HG03060 (cell line): Measurements from ENCODE around the gene SLC22A2.
A peak's percentile ranks its signal among the peaks of the same experiment; 100 is the strongest.
"Not testable (repeated sequence)": the region's sequence is repeated elsewhere in the genome, so short reads cannot be mapped to it uniquely, and the experiment has no call there.

Experiments used
- ATAC-seq: cut with Tn5 transposase; IDR thresholded peaks from one replicate; pipeline ENCODE4 v1.9.1; 2021; ENCODE audit warnings: low read depth, moderate number of reproducible peaks; ENCODE audit not compliant: unreplicated experiment

SLC22A2 gene

DNA sequence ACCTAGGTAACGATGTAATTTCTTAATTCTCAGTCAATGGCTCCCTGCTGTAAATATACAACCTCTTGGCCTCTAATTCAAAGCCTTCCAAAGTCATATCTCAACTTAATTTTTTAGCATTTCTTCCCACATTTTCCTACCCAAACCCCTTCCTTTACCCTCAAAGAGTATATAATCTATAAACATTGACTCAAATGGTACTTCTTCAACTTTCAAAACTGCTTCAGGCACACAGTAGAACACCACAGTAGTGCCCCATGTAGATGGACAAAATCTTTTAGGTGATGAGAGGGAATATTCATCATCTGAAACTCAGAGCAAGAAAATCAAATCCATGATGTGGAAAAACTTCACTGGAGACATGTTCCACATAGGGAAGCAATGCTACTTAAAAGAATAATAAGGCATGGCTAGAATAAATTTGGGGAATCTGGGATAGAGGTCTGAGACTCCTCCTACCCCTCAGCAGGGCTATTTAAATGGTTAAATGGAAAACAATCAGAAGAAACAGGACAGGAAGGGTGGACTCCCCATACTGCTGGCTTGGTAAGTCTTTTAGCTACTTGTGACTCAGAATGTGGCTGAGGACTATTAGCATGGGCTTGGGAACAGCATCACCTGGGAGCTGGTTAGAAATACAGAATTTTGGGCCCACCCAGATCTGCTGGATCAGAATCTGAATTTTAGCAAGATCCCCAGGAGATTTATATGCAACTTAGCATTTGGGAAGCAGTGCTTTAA, 6.4 kb downstream of the SLC22A2 start:
- ATAC-seq = no peak

GRCh38 chr6:160249671-160250070, 8.9 kb downstream of the SLC22A2 start:
- ATAC-seq = no peak

DNA sequence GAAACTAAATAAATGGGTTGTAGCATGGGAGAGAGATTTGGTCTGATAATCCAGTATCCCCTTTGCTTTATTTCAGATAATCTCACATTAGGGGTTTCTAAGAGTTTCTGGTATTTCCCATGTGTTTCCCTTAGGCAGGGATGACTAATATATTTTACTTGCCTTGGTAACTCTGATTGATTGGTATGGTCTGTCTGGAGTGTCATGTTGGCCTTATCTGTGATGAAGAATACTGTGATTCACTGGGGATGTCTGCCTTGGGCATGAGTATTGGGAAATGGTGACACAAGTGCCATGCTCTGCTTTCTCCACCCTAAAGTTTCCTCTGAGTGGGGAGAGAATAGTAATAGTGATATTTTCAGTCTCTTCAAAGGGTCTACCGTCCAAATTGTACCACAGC, 10.1 kb downstream of the SLC22A2 start:
- no peak for ATAC-seq

DNA sequence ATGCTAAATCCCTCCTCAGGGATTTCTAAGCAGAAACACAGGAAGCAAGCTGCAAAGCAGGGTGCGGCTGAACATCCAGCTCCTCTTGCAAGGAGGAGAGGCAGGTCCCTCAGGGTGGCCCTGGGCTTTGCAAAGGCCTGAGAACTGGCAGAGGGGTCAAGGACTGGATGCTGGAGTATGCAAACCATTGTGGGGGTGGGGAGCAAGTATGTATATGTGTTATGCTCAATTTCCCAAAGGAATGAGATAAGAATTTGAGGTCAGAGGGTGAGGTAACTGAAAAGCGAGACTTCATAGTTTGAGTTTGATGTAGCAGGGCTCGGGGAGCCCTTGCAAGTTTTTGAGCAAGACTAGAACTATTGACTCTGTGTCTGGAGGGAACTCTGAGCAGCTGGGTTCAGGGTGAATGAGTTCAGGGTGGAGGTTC, 11.2 kb downstream of the SLC22A2 start:
- ATAC-seq = no peak

GRCh38 chr6:160240691-160241084, 17.9 kb downstream of the SLC22A2 start:
- ATAC-seq = no peak

DNA sequence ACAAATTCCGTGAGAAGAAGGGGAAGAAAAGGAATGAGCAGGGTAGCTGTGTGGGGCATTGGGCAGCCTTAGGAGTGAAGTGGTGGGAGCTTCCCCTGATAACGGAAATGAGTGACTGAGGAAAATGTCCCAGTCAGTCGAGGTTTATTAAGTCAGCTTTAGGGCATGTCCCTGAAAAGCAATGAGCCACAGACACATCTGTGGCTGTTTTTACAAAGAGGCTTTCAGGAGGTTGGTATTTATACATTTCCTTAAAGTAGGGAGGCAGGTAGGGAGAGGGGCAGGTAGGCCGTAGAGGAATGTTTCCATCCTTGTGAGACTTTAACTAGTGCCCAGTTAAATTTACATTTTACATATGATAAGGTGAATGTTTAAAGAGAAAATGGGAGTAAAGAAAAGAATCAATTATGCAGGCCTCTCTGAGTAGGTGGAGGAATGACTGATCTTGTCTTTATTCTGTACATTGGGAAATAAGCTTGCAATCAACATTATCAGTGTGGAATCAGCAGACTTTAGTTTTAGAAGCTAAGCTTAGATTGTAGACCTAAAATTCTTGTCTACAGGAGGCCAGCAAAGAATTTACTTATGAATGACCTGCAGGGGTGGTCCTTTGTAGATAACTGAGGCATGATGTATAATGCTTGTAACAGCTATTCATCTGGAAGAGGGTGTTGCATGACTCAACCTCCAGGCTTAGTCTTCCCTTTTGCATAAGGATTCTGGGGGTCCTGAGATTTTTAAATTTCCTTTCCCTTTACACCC, 18.5 kb downstream of the SLC22A2 start:
- ATAC-seq = no peak

GRCh38 chr6:160238761-160239751, 19.6 kb downstream of the SLC22A2 start:
- no peak for ATAC-seq

- ATAC-seq = no peak
Measured at GRCh38 chr6:160238278-160238711, 20.3 kb downstream of the SLC22A2 start.

GRCh38 chr6:160237597-160238275, 20.9 kb downstream of the SLC22A2 start:
- ATAC-seq = not testable (repeated sequence)

- not testable (repeated sequence) for ATAC-seq
Measured at GRCh38 chr6:160236235-160236872, 22.3 kb downstream of the SLC22A2 start.

DNA sequence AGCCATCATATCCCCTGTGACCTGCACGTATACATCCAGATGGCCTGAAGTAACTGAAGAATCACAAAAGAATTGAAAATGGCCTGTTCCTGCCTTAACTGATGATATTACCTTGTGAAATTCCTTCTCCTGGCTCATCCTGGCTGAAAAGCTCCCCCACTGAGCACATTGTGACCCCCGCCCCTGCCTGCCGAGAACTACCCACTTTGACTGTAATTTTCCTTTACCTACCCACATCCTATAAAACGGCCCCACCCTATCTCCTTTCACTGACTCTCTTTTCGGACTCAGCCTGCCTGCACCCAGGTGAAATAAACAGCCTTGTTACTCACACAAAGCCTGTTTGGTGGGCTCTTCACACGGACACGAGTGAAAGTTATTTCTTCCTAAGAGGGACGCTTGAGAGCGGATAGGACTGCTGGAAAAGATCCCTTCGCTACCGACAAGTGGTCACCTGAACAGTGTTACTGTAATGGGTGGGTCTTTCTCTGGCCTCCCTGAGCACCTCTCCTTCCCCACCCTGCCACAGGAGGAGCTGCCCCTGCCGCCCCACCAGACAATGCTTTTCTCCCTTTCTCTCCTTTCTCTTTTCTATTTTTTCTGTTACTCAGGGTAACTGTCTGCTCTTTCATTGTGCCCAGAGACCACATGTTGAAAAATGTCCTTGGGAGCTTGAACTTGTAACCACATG, 24.5 kb downstream of the SLC22A2 start:
- ATAC-seq = not testable (repeated sequence)

- no peak for ATAC-seq
Measured at GRCh38 chr6:160227769-160228161, 30.9 kb downstream of the SLC22A2 start.

GRCh38 chr6:160227038-160227768, 31.4 kb downstream of the SLC22A2 start:
- no peak for ATAC-seq

- ATAC-seq = no peak
Measured at GRCh38 chr6:160226118-160226591, 32.5 kb downstream of the SLC22A2 start.

DNA sequence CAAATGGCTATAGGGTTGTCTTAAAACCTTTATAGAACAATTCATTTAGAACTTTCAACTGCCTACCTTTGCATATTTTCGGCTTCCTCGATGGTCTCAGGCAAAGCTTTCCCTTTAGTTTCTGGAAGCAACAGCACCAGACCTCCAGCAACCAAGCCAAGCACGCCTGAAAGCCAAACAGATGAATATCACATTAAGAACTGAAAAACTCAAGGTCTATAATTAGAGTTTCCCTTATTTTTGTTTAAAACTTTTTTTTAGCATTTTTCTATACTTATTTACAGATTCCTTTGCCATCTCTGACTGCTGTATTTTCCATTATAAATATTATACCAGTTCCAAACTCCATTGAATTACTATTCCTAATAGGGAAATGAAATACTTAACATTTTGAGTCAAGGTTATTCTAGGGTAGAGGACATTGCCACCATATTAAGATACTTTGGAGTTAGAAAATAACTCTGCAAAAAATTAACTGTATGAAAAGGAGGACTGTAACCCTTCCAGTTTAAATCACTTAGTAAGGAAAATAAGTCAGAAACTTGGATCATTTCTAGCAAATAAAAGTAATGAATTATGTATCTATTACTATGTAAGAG, 33.9 kb downstream of the SLC22A2 start:
- no peak for ATAC-seq

GRCh38 chr6:160222491-160222890, 36.1 kb downstream of the SLC22A2 start:
- no peak for ATAC-seq

GRCh38 chr6:160221918-160222317, 36.7 kb downstream of the SLC22A2 start:
- ATAC-seq = no peak

GRCh38 chr6:160221423-160221822, 37.2 kb downstream of the SLC22A2 start:
- ATAC-seq = peak; percentile 57
